PC-9 (cell line): ENCODE measurements around the gene XXYLT1. TPM values are rescaled to one million over a fixed set of nuclear protein-coding genes. Genes with fewer than 3 reads are reported as not detected.

Source experiments
- BruUV-seq: library from RNA; stranded (reverse); fragments of 400-500 nt; replicated peaks from 2 replicates; lab custom pipeline; 2021; lab: Mats Ljungman, UMichigan
- CTCF ChIA-PET: fragments of 300-600 bp; sonication (Branson Sonifier 250); formaldehyde crosslinking; loops from one replicate; lab custom pipeline; 2022; ENCODE audit warnings: antibody characterized with exemption; lab: Charles Lee
- POLR2A ChIA-PET: fragments of 300-600 bp; sonication (Branson Sonifier 250); formaldehyde crosslinking; loops from one replicate; lab custom pipeline; 2022; ENCODE audit warnings: antibody characterized with exemption; ENCODE audit not compliant: unreplicated experiment; lab: Charles Lee
- DNase-seq, 2 experiments: peaks; one replicate each; pipeline versions ENCODE4 v3.0.0 to v3.0.0-alpha.2; 2015 to 2022; ENCODE audit warnings: mixed read lengths in 1 of 2
- H2AFZ ChIP-seq: fragments of 200-600 bp; sonication (generic); 2 replicates; pipeline ENCODE4 v1.8.1; 2017; ENCODE audit warnings: antibody characterized with exemption
- H3F3A ChIP-seq: fragments of 200-600 bp; sonication (generic); 2 replicates; pipeline ENCODE4 v1.8.1; 2017; ENCODE audit warnings: antibody characterized with exemption, mild to moderate bottlenecking, low read depth; ENCODE audit not compliant: insufficient read depth
- H3K27ac ChIP-seq: fragments of 200-600 bp; sonication (generic); 2 replicates; pipeline ENCODE4 v1.6.1; 2016; ENCODE audit warnings: mixed run types
- H3K27me3 ChIP-seq: fragments of 200-600 bp; sonication (generic); 2 replicates; pipeline ENCODE4 v1.6.1; 2016; ENCODE audit warnings: low read depth, mixed run types; ENCODE audit not compliant: insufficient read depth
- H3K36me3 ChIP-seq: fragments of 200-600 bp; sonication (generic); 2 replicates; pipeline ENCODE4 v1.6.1; 2016; ENCODE audit warnings: low read depth, mixed run types
- H3K4me1 ChIP-seq: fragments of 200-600 bp; sonication (generic); replicated peaks from 2 replicates; pipeline ENCODE4 v1.6.1; 2016; ENCODE audit warnings: mixed run types; ENCODE audit not compliant: insufficient read depth
- H3K4me2 ChIP-seq: fragments of 200-600 bp; sonication (generic); 2 replicates; pipeline ENCODE4 v1.6.1; 2017; ENCODE audit warnings: mixed run types
- H3K4me3 ChIP-seq: fragments of 200-600 bp; sonication (generic); 2 replicates; pipeline ENCODE4 v1.6.1; 2016; ENCODE audit warnings: mixed run types
- H3K79me2 ChIP-seq: fragments of 200-600 bp; sonication (generic); 2 replicates; pipeline ENCODE4 v1.6.1; 2017; ENCODE audit warnings: low read depth, mixed run types
- H3K9me2 ChIP-seq: fragments of 200-600 bp; sonication (generic); 2 replicates; pipeline ENCODE4 v1.8.1; 2017; ENCODE audit warnings: mild to moderate bottlenecking; ENCODE audit not compliant: insufficient read depth
- H3K9me3 ChIP-seq: fragments of 200-600 bp; sonication (generic); 2 replicates; pipeline ENCODE4 v1.8.1; 2016; ENCODE audit warnings: low read depth; ENCODE audit not compliant: insufficient read depth
- H4K20me1 ChIP-seq: fragments of 200-600 bp; sonication (generic); 2 replicates; pipeline ENCODE4 v1.8.1; 2017; ENCODE audit not compliant: insufficient read depth
- EZH2 ChIP-seq: fragments of 200-600 bp; sonication (generic); IDR thresholded peaks from 2 replicates; pipeline ENCODE4 v1.8.0; 2017; ENCODE audit warnings: antibody characterized with exemption, low read depth
- intact Hi-C: fragments of 100-400 bp; cut with micrococcal nuclease; formaldehyde crosslinking; loops from one replicate; pipeline ENCODE4 v1.10.0; 2022; ENCODE audit not compliant: unreplicated experiment
- total RNA-seq: library from RNA; stranded (reverse); gene quantifications from 2 replicates; pipeline ENCODE4 v1.2.3, GENCODE V29; 2021
- TF ChIP-seq, protein P1 (sequence below): fragments of 200-600 bp; sonication (generic); conservative IDR thresholded peaks from 2 replicates; pipeline ENCODE4 v1.6.1; 2017; ENCODE audit warnings: mixed run types, antibody characterized with exemption, mild to moderate bottlenecking, moderate library complexity

The XXYLT1 gene
- total RNA-seq, 1 experiment from 2014 or later, result 13.3 TPM

GRCh38 chr3:195209083-195209846, 61.7 kb downstream of the XXYLT1 start:
- H3K4me1 ChIP-seq, result 0 out of 2 replicates have a peak, but pooled peaks cover 9% of the 10 kb centered on the region
- H3K79me2 ChIP-seq, result no peaks in the 10 kb centered on the region
- ChIA-PET POLR2A (no interaction called here), CTCF (interaction anchor here (0.5 kb wide), 1 partner anchor 112 kb away, joined by 4 read pairs; no protein-coding TSS in a partner anchor)
- no peaks in the 10 kb centered on the region for H3F3A ChIP-seq
- intact Hi-C loops, result no loop called here
- no peak for TF ChIP-seq EZH2
- TF ChIP-seq, protein P1, sequence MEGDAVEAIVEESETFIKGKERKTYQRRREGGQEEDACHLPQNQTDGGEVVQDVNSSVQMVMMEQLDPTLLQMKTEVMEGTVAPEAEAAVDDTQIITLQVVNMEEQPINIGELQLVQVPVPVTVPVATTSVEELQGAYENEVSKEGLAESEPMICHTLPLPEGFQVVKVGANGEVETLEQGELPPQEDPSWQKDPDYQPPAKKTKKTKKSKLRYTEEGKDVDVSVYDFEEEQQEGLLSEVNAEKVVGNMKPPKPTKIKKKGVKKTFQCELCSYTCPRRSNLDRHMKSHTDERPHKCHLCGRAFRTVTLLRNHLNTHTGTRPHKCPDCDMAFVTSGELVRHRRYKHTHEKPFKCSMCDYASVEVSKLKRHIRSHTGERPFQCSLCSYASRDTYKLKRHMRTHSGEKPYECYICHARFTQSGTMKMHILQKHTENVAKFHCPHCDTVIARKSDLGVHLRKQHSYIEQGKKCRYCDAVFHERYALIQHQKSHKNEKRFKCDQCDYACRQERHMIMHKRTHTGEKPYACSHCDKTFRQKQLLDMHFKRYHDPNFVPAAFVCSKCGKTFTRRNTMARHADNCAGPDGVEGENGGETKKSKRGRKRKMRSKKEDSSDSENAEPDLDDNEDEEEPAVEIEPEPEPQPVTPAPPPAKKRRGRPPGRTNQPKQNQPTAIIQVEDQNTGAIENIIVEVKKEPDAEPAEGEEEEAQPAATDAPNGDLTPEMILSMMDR, result no peak
- H3K9me3 ChIP-seq, result no peaks in the 10 kb centered on the region
- H2AFZ ChIP-seq, result no peak overlapping the region
- no peaks in the 10 kb centered on the region for H3K36me3 ChIP-seq
- H3K9me2 ChIP-seq, result no peaks in the 10 kb centered on the region
- H4K20me1 ChIP-seq, result no peaks in the 10 kb centered on the region
- BruUV-seq, result no TSS peak
- peak in 1 of 2 experiments; percentile 5 for DNase-seq
- H3K4me2 ChIP-seq, result no peak overlapping the region
- H3K27ac ChIP-seq, result no peak overlapping the region
- H3K4me3 ChIP-seq, result no peak overlapping the region
- no peaks in the 10 kb centered on the region for H3K27me3 ChIP-seq

- Histone ChIP-seq H3K9me3 (no peaks in the 10 kb centered on the region), H3K79me2 (no peaks in the 10 kb centered on the region), H3F3A (no peaks in the 10 kb centered on the region), H3K27ac (no peak overlapping the region), H3K27me3 (no peaks in the 10 kb centered on the region), H3K36me3 (no peaks in the 10 kb centered on the region), H3K4me2 (no peak overlapping the region), H4K20me1 (no peaks in the 10 kb centered on the region), H3K9me2 (no peaks in the 10 kb centered on the region), H3K4me3 (no peak overlapping the region), H3K4me1 (0 out of 2 replicates have a peak, but pooled peaks cover 9% of the 10 kb centered on the region), H2AFZ (no peak overlapping the region)
- intact Hi-C loops, result no loop called here
- no TSS peak for BruUV-seq
- TF ChIP-seq, protein P1, result no peak
- no peak for TF ChIP-seq EZH2
- DNase-seq, result no peak
- CTCF ChIA-PET, result no interaction called here
- POLR2A ChIA-PET, result no interaction called here
These were observed 62.3 kb downstream of the XXYLT1 start for GRCh38 chr3:195208631-195209030.

DNA sequence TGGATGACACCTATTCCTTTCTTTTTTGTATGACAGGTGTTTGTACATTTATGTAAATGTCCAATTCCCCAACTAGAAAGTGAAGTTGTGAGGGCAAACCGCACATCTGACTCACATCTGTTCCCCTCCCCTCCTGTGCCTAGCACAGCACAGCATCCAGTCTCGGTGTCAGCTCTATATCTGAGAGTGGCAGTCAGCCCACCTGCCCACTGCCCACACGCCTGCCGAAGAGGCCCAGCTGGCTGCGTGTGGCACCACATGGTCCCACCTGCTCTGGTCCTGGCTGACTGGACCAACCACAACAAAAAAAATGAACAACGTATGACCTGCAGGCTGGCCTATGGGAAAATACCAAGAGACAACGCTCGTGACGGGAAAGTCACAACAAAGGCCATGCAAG, 62.8 kb downstream of the XXYLT1 start:
- intact Hi-C loops, result no loop called here

More for the DNA sequence above, 62.8 kb downstream of the XXYLT1 start:
- H3K9me3 ChIP-seq, result no peaks in the 10 kb centered on the region
- no peaks in the 10 kb centered on the region for H3F3A ChIP-seq
- CTCF ChIA-PET, result no interaction called here
- DNase-seq, result peak in 1 of 2 experiments; percentile 31
- H3K27ac ChIP-seq, result no peak overlapping the region
- H3K4me3 ChIP-seq, result no peak overlapping the region
- no peaks in the 10 kb centered on the region for H3K36me3 ChIP-seq
- H3K4me2 ChIP-seq, result no peak overlapping the region
- H3K4me1 ChIP-seq, result 0 out of 2 replicates have a peak, but pooled peaks cover 9% of the 10 kb centered on the region
- BruUV-seq, result no TSS peak
- H3K27me3 ChIP-seq, result no peaks in the 10 kb centered on the region
- H4K20me1 ChIP-seq, result no peaks in the 10 kb centered on the region
- no peak overlapping the region for H2AFZ ChIP-seq
- POLR2A ChIA-PET, result no interaction called here
- TF ChIP-seq EZH2, result no peak
- TF ChIP-seq, protein P1, result no peak
- no peaks in the 10 kb centered on the region for H3K79me2 ChIP-seq
- H3K9me2 ChIP-seq, result no peaks in the 10 kb centered on the region
